ENCODE measurements around the gene USP12. TPM values are rescaled to one million over a fixed set of nuclear protein-coding genes. Genes with fewer than 3 reads are reported as not detected.
"Not testable (repeated sequence)": the region's sequence is repeated elsewhere in the genome, so short reads cannot be mapped to it uniquely, and the experiment has no call there.

Gene USP12, protein sequence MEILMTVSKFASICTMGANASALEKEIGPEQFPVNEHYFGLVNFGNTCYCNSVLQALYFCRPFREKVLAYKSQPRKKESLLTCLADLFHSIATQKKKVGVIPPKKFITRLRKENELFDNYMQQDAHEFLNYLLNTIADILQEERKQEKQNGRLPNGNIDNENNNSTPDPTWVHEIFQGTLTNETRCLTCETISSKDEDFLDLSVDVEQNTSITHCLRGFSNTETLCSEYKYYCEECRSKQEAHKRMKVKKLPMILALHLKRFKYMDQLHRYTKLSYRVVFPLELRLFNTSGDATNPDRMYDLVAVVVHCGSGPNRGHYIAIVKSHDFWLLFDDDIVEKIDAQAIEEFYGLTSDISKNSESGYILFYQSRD
- 10 to 100 TPM; 44.3 to 55.3 (median 50.9) TPM for total RNA-seq
- 46.5 TPM for total RNA-seq (2013)

DNA sequence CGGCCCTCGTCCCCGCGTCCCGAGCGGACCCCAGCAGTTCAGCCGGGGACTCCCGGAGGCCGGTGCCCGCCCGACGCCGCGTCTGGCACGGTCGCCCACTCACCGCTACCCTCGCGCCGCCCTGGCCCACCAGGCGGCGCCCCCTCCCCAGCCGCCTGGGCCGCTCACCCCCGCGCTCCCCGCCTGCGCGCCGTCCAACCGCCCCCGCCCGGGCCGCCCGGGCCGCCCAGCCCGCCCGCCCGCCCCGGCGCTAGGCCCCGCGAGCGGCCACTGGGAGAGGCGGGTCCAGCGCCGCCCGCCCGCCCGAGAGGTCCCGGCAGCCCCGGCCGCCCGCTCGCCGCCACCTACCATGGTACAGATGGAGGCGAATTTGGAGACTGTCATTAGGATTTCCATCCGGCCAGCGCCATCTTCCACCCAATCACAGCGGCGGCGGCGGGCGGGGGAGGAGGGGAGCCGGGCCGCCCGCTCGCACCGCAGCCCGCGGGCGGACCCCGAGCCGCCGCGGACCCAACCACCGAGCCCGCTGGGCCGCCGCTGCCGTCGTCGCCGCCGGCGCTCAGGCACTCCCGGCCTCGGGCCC, at the start of gene USP12:
Gene USP12 (minus strand): TSS at position 568 of the 583 bp plus-strand sequence. CDS start 172 bp downstream, at position 396.
- Mint-ChIP-seq H3K9me3 (no peaks in the 10 kb centered on the region), H3K36me3 (no peaks in the 10 kb centered on the region), H3K27ac (peak within 1 kb of the TSS; percentile 94 to 97), H3K27me3 (ENCODE audit: low read depth in 2 of 2) (no peaks in the 10 kb centered on the region), H3K4me1 (peaks cover 41 to 49% of the 10 kb centered on the region in 2 donors), H3K4me3 (peak within 1 kb of the TSS; percentile 98)
- Histone ChIP-seq H3K9me3 (ENCODE audit: control insufficient read depth, insufficient read depth, low read length) (no peaks in the 10 kb centered on the region), H3K27ac (ENCODE audit: low read length) (peak within 1 kb of the TSS; percentile 96), H3K36me3 (ENCODE audit: control insufficient read depth, insufficient read depth, low read length) (no peaks in the 10 kb centered on the region), H3K4me3 (ENCODE audit: low read length) (peak within 1 kb of the TSS; percentile 78), H3K27me3 (ENCODE audit: control insufficient read depth, insufficient read depth, low read length) (no peaks in the 10 kb centered on the region), H3K4me1 (ENCODE audit: control insufficient read depth, insufficient read depth, low read length) (peaks cover 19% of the 10 kb centered on the region)
- TF ChIP-seq, protein P1, sequence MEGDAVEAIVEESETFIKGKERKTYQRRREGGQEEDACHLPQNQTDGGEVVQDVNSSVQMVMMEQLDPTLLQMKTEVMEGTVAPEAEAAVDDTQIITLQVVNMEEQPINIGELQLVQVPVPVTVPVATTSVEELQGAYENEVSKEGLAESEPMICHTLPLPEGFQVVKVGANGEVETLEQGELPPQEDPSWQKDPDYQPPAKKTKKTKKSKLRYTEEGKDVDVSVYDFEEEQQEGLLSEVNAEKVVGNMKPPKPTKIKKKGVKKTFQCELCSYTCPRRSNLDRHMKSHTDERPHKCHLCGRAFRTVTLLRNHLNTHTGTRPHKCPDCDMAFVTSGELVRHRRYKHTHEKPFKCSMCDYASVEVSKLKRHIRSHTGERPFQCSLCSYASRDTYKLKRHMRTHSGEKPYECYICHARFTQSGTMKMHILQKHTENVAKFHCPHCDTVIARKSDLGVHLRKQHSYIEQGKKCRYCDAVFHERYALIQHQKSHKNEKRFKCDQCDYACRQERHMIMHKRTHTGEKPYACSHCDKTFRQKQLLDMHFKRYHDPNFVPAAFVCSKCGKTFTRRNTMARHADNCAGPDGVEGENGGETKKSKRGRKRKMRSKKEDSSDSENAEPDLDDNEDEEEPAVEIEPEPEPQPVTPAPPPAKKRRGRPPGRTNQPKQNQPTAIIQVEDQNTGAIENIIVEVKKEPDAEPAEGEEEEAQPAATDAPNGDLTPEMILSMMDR (IDR thresholded peaks at IDR 0.05): no peak
- intact Hi-C loops (cut with micrococcal nuclease): loop anchor here (1.0 to 5.0 kb wide), 3 partner anchors 80 to 966 kb away; partner anchors contain the start of genes LNX2, PAN3, POLR1D and RPL21
- DNase-seq (peak in 1 of 2 donors; percentile 65), ATAC-seq (peak; percentile 2 to 25 (median 4))
- WGBS (ENCODE audit: insufficient coverage): 0% methylated on average over 88 of the region's 88 CpGs

DNA sequence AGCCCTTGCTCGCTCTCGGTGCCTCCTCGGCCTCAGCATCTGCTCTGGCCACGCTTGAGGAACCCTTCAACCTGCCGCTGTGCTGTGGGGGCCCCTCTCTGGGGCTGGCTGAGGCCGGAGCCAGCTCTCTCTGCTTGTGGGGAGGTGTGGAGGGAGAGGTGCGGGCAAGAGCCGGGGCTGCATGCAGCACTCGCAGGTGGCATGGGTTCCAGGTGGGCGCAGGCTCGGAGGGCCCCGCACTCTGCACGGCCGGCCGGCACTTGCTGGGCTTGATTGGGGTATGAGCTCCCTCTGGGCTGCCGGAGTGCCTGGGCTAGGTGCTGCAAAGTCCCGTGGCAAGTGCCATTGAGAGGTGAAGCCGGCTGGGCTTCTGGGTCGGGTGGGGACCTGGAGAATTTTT, 48.0 kb upstream of the USP12 start:
- peaks cover 6 to 8% of the 10 kb centered on the region in 2 donors for H3K9me3 Mint-ChIP-seq
- 94% methylated on average over 19 of the region's 19 CpGs for WGBS (ENCODE audit: insufficient coverage)
- no peak overlapping the region for H3K4me3 ChIP-seq (ENCODE audit: low read length)
- peaks cover 0 to 5% of the 10 kb centered on the region in 2 donors for H3K27me3 Mint-ChIP-seq (ENCODE audit: low read depth in 2 of 2)
- no peaks in the 10 kb centered on the region for H3K36me3 ChIP-seq (ENCODE audit: control insufficient read depth, insufficient read depth, low read length)
- no peaks in the 10 kb centered on the region for H3K27me3 ChIP-seq (ENCODE audit: control insufficient read depth, insufficient read depth, low read length)
- no peaks in the 10 kb centered on the region for H3K4me1 Mint-ChIP-seq
- DNase-seq: no peak
- H3K4me3 Mint-ChIP-seq: no peak overlapping the region
- no peak for ATAC-seq
- H3K27ac ChIP-seq (ENCODE audit: low read length): no peak overlapping the region
- no peaks in the 10 kb centered on the region for H3K4me1 ChIP-seq (ENCODE audit: control insufficient read depth, insufficient read depth, low read length)
- H3K27ac Mint-ChIP-seq: no peak overlapping the region
- peaks cover 28% of the 10 kb centered on the region for H3K36me3 Mint-ChIP-seq
- peaks cover 40% of the 10 kb centered on the region for H3K9me3 ChIP-seq (ENCODE audit: control insufficient read depth, insufficient read depth, low read length)
- TF ChIP-seq, protein P1 (IDR thresholded peaks at IDR 0.05): no peak
- intact Hi-C loops (cut with micrococcal nuclease): no loop called here

DNA sequence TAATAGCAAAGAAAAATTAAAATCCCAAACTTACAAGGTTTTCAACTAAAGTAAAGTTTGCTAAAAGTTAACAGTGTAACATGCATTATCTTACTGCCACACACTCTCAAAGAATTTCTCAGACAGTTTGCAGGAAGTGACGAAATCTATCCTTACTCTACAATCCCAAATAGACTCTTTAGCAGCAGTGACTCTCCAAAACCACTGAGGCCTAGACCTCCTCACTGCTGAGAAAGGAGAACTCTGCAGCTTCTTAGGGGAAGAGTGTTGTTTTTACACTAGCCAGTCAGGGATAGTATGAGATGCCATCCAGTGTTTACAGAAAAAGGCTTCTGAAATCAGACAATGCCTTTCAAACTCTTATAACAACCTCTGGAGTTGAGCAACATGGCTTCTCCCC, 47.2 kb upstream of the USP12 start:
- ATAC-seq; H3K4me3 Mint-ChIP-seq; H3K27me3 Mint-ChIP-seq (ENCODE audit: low read depth in 2 of 2); intact Hi-C loops (cut with micrococcal nuclease); H3K27ac Mint-ChIP-seq; H3K9me3 Mint-ChIP-seq; H3K36me3 ChIP-seq (ENCODE audit: control insufficient read depth, insufficient read depth, low read length); DNase-seq; H3K27ac ChIP-seq (ENCODE audit: low read length); H3K27me3 ChIP-seq (ENCODE audit: control insufficient read depth, insufficient read depth, low read length); H3K4me1 Mint-ChIP-seq; H3K4me1 ChIP-seq (ENCODE audit: control insufficient read depth, insufficient read depth, low read length); H3K4me3 ChIP-seq (ENCODE audit: low read length): not testable (repeated sequence)
- no CpG with 5 or more reads among the region's 1 CpG for WGBS (ENCODE audit: insufficient coverage)
- peaks cover 34% of the 10 kb centered on the region for H3K36me3 Mint-ChIP-seq
- peaks cover 38% of the 10 kb centered on the region for H3K9me3 ChIP-seq (ENCODE audit: control insufficient read depth, insufficient read depth, low read length)

DNA sequence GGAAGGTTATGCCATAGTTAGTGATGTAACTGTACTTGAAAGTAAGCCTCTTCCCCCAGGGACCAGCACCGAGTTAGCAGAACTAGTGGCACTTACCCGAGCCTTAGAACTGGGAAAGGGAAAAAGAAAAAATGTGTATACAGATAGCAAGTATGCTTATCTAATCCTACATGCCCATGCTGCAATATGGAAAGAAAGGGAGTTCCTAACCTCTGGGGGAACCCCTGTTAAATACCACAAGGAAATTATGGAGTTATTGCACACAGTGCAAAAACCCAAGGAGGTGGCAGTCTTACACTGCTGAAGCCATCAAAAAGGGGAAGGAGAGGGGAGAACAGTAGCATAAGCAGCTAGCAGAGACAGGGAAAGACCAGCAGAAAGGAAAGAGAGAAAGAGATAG, 46.2 kb upstream of the USP12 start:
- H3K27ac ChIP-seq (ENCODE audit: low read length); H3K4me3 Mint-ChIP-seq; DNase-seq; H3K27ac Mint-ChIP-seq; H3K4me3 ChIP-seq (ENCODE audit: low read length); H3K27me3 ChIP-seq (ENCODE audit: control insufficient read depth, insufficient read depth, low read length); H3K4me1 ChIP-seq (ENCODE audit: control insufficient read depth, insufficient read depth, low read length); intact Hi-C loops (cut with micrococcal nuclease); H3K9me3 Mint-ChIP-seq; ATAC-seq; H3K36me3 ChIP-seq (ENCODE audit: control insufficient read depth, insufficient read depth, low read length); H3K27me3 Mint-ChIP-seq (ENCODE audit: low read depth in 2 of 2): not testable (repeated sequence)
- H3K36me3 Mint-ChIP-seq: peaks cover 34% of the 10 kb centered on the region
- peaks cover 17% of the 10 kb centered on the region in 2 donors for H3K4me1 Mint-ChIP-seq
- peaks cover 38% of the 10 kb centered on the region for H3K9me3 ChIP-seq (ENCODE audit: control insufficient read depth, insufficient read depth, low read length)
- no CpG with 5 or more reads among the region's 2 CpGs for WGBS (ENCODE audit: insufficient coverage)

DNA sequence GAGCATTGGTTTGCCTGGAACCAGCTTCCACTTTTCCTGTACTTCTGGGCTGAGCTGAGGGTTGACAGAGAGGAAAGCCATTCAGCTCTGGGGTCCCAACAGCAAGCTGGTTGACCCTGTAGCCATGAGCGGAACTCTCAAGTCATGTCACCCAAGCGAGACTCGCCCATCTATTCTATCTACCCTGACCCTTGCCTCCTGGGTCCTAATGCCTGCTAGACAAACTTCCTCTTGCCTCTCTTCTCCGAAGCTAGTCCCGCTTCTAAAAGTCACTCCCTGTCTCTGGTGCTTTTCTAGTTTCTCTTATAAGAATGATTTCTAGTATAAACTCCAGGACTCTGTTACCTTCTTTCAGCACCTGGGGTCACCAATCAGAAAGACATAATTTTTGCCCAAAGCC, 41.8 kb upstream of the USP12 start:
- H3K9me3 Mint-ChIP-seq; ATAC-seq; H3K27me3 Mint-ChIP-seq (ENCODE audit: low read depth in 2 of 2); H3K27me3 ChIP-seq (ENCODE audit: control insufficient read depth, insufficient read depth, low read length); H3K36me3 ChIP-seq (ENCODE audit: control insufficient read depth, insufficient read depth, low read length); DNase-seq; intact Hi-C loops (cut with micrococcal nuclease); H3K4me3 ChIP-seq (ENCODE audit: low read length); H3K27ac ChIP-seq (ENCODE audit: low read length): not testable (repeated sequence)
- peak overlapping the region; percentile 92 for H3K4me3 Mint-ChIP-seq
- H3K36me3 Mint-ChIP-seq: peaks cover 14% of the 10 kb centered on the region
- peak overlapping the region; percentile 72 to 87 for H3K27ac Mint-ChIP-seq
- WGBS (ENCODE audit: insufficient coverage): 95% methylated on average over 5 of the region's 5 CpGs
- H3K4me1 Mint-ChIP-seq: peaks cover 23 to 29% of the 10 kb centered on the region in 2 donors
- Histone ChIP-seq H3K4me1 (ENCODE audit: control insufficient read depth, insufficient read depth, low read length) (peaks cover 19% of the 10 kb centered on the region), H3K9me3 (ENCODE audit: control insufficient read depth, insufficient read depth, low read length) (peaks cover 19% of the 10 kb centered on the region)

Data from natural killer cell (primary cell).